ENCODE measurements around the gene UNC93A. TPM values are rescaled to one million over a fixed set of nuclear protein-coding genes. Genes with fewer than 3 reads are reported as not detected.
"Not testable (repeated sequence)": the region's sequence is repeated elsewhere in the genome, so short reads cannot be mapped to it uniquely, and the experiment has no call there.

Gene UNC93A
- total and polyA plus RNA-seq, 9 of the 15 experiments (the other 6 are each of a cell fraction or from before 2014, with no cell fraction given): not detected

GRCh38 chr6:167318354-167318753, 27.2 kb downstream of the UNC93A start:
- FAIRE-seq; H3K9ac ChIP-seq (ENCODE audit: insufficient read depth in 1 of 2, low read depth in 2 of 2, low read length in 2 of 2); H3K4me3 ChIP-seq; H3K4me1 ChIP-seq (replicated peaks in 1 of 2; ENCODE audit: control insufficient read depth in 2 of 2, insufficient read depth in 2 of 2, low read length in 2 of 2); H3K27ac ChIP-seq (ENCODE audit: extremely low read depth, low read depth, low read length); H3K9me3 ChIP-seq (replicated peaks; ENCODE audit: control insufficient read depth, insufficient read depth, low read depth, low read length); BruUV-seq (replicated peaks); H4K20me1 ChIP-seq (replicated peaks; ENCODE audit: control insufficient read depth, insufficient read depth, low read length); POLR2A ChIA-PET; H3K4me2 ChIP-seq (ENCODE audit: insufficient read depth, low read length); CTCF ChIA-PET (ENCODE audit: low intra/inter-chr PET ratio); H3K79me2 ChIP-seq (ENCODE audit: control insufficient read depth, insufficient read depth, low read length); H3K9me1 ChIP-seq (ENCODE audit: control insufficient read depth, insufficient read depth, low read length); H2AFZ ChIP-seq (ENCODE audit: low read depth, low read length); ATAC-seq; intact Hi-C loops (cut with micrococcal nuclease); DNase-seq (ENCODE audit: extremely low read depth in 1 of 4, low spot score in 3 of 4); H3K36me3 ChIP-seq (ENCODE audit: control insufficient read depth, insufficient read depth, low read length): not testable (repeated sequence)
- in situ Hi-C loops (cut with MboI): loop anchor here (5.0 kb wide), 1 partner anchor 111 kb away; no protein-coding TSS in a partner anchor
- 0% methylated on average over 8 of the region's 10 CpGs for WGBS (ENCODE audit: insufficient coverage, low coverage, missing lambda C conversion rate)
- H3K27me3 ChIP-seq (ENCODE audit: control insufficient read depth in 2 of 2, insufficient read depth in 2 of 2, low read length in 2 of 2): peaks cover 22 to 44% of the 10 kb centered on the region in 2 experiments; a peak in 4 of 5 replicates

- H3K4me2 ChIP-seq (ENCODE audit: insufficient read depth, low read length); H3K9me3 ChIP-seq (replicated peaks; ENCODE audit: control insufficient read depth, insufficient read depth, low read depth, low read length); H3K9me1 ChIP-seq (ENCODE audit: control insufficient read depth, insufficient read depth, low read length); ATAC-seq; POLR2A ChIA-PET; FAIRE-seq; intact Hi-C loops (cut with micrococcal nuclease); H3K9ac ChIP-seq (ENCODE audit: insufficient read depth in 1 of 2, low read depth in 2 of 2, low read length in 2 of 2); BruUV-seq (replicated peaks); H3K36me3 ChIP-seq (ENCODE audit: control insufficient read depth, insufficient read depth, low read length); DNase-seq (ENCODE audit: extremely low read depth in 1 of 4, low spot score in 3 of 4); H3K79me2 ChIP-seq (ENCODE audit: control insufficient read depth, insufficient read depth, low read length); H3K4me3 ChIP-seq; H4K20me1 ChIP-seq (replicated peaks; ENCODE audit: control insufficient read depth, insufficient read depth, low read length); H3K4me1 ChIP-seq (replicated peaks in 1 of 2; ENCODE audit: control insufficient read depth in 2 of 2, insufficient read depth in 2 of 2, low read length in 2 of 2); H2AFZ ChIP-seq (ENCODE audit: low read depth, low read length); CTCF ChIA-PET (ENCODE audit: low intra/inter-chr PET ratio); H3K27ac ChIP-seq (ENCODE audit: extremely low read depth, low read depth, low read length): not testable (repeated sequence)
- 2% methylated on average over 9 of the region's 10 CpGs for WGBS (ENCODE audit: insufficient coverage, low coverage, missing lambda C conversion rate)
- H3K27me3 ChIP-seq (ENCODE audit: control insufficient read depth in 2 of 2, insufficient read depth in 2 of 2, low read length in 2 of 2): peaks cover 18 to 42% of the 10 kb centered on the region in 2 experiments; a peak in 4 of 5 replicates
- in situ Hi-C loops (cut with MboI): loop anchor here (5.0 kb wide), 1 partner anchor 112 kb away; no protein-coding TSS in a partner anchor
Measured at GRCh38 chr6:167318856-167319255, 27.7 kb downstream of the UNC93A start.

- BruUV-seq (replicated peaks); H4K20me1 ChIP-seq (replicated peaks; ENCODE audit: control insufficient read depth, insufficient read depth, low read length); intact Hi-C loops (cut with micrococcal nuclease); H3K4me2 ChIP-seq (ENCODE audit: insufficient read depth, low read length); H3K4me1 ChIP-seq (replicated peaks in 1 of 2; ENCODE audit: control insufficient read depth in 2 of 2, insufficient read depth in 2 of 2, low read length in 2 of 2); DNase-seq (ENCODE audit: extremely low read depth in 1 of 4, low spot score in 3 of 4); H3K27ac ChIP-seq (ENCODE audit: extremely low read depth, low read depth, low read length); H3K9me3 ChIP-seq (replicated peaks; ENCODE audit: control insufficient read depth, insufficient read depth, low read depth, low read length); H3K9me1 ChIP-seq (ENCODE audit: control insufficient read depth, insufficient read depth, low read length); POLR2A ChIA-PET; H3K79me2 ChIP-seq (ENCODE audit: control insufficient read depth, insufficient read depth, low read length); CTCF ChIA-PET (ENCODE audit: low intra/inter-chr PET ratio); H2AFZ ChIP-seq (ENCODE audit: low read depth, low read length); H3K36me3 ChIP-seq (ENCODE audit: control insufficient read depth, insufficient read depth, low read length); H3K4me3 ChIP-seq; H3K9ac ChIP-seq (ENCODE audit: insufficient read depth in 1 of 2, low read depth in 2 of 2, low read length in 2 of 2): not testable (repeated sequence)
- peak; percentile 98 for FAIRE-seq
- peaks cover 15 to 41% of the 10 kb centered on the region in 2 experiments; a peak in 4 of 5 replicates for H3K27me3 ChIP-seq (ENCODE audit: control insufficient read depth in 2 of 2, insufficient read depth in 2 of 2, low read length in 2 of 2)
- in situ Hi-C loops (cut with MboI): loop anchor here (5.0 kb wide), 1 partner anchor 113 kb away; no protein-coding TSS in a partner anchor
- peak; percentile 87 for ATAC-seq
- WGBS (ENCODE audit: insufficient coverage, low coverage, missing lambda C conversion rate): 7% methylated on average over 3 of the region's 32 CpGs
Measured at GRCh38 chr6:167319856-167320753, 29.0 kb downstream of the UNC93A start.

GRCh38 chr6:167320754-167321056, 29.6 kb downstream of the UNC93A start:
- CTCF ChIA-PET (ENCODE audit: low intra/inter-chr PET ratio); H3K79me2 ChIP-seq (ENCODE audit: control insufficient read depth, insufficient read depth, low read length); H3K9ac ChIP-seq (ENCODE audit: insufficient read depth in 1 of 2, low read depth in 2 of 2, low read length in 2 of 2); H2AFZ ChIP-seq (ENCODE audit: low read depth, low read length); POLR2A ChIA-PET; H3K9me3 ChIP-seq (replicated peaks; ENCODE audit: control insufficient read depth, insufficient read depth, low read depth, low read length); ATAC-seq; BruUV-seq (replicated peaks); H3K4me2 ChIP-seq (ENCODE audit: insufficient read depth, low read length); H3K4me1 ChIP-seq (replicated peaks in 1 of 2; ENCODE audit: control insufficient read depth in 2 of 2, insufficient read depth in 2 of 2, low read length in 2 of 2); DNase-seq (ENCODE audit: extremely low read depth in 1 of 4, low spot score in 3 of 4); H3K9me1 ChIP-seq (ENCODE audit: control insufficient read depth, insufficient read depth, low read length); intact Hi-C loops (cut with micrococcal nuclease); H4K20me1 ChIP-seq (replicated peaks; ENCODE audit: control insufficient read depth, insufficient read depth, low read length); H3K4me3 ChIP-seq; in situ Hi-C loops (cut with MboI); H3K36me3 ChIP-seq (ENCODE audit: control insufficient read depth, insufficient read depth, low read length); H3K27ac ChIP-seq (ENCODE audit: extremely low read depth, low read depth, low read length): not testable (repeated sequence)
- 0% methylated on average over 4 of the region's 13 CpGs for WGBS (ENCODE audit: insufficient coverage, low coverage, missing lambda C conversion rate)
- FAIRE-seq: peak; percentile 52
- H3K27me3 ChIP-seq (ENCODE audit: control insufficient read depth in 2 of 2, insufficient read depth in 2 of 2, low read length in 2 of 2): peaks cover 18 to 46% of the 10 kb centered on the region in 2 experiments; a peak in 4 of 5 replicates
